A549 (cell line): ENCODE measurements around the gene ITFG1. TPM values are rescaled to one million over a fixed set of nuclear protein-coding genes. Genes with fewer than 3 reads are reported as not detected.

Experiments used
- ATAC-seq, 2 experiments: fragments of 200-7000 bp in 1 of 2; fragments of >200 bp in 1 of 2; cut with Nextera tagmentation in 1 of 2; cut with Tn5 transposase in 1 of 2; 3 replicates each; pipeline versions ENCODE4 v1.8.0 to v1.9.1; 2018 to 2020; ENCODE audit warnings: mild to moderate bottlenecking in 1 of 2, moderate library complexity in 1 of 2
- CTCF ChIA-PET: fragments of 300-600 bp; sonication (Branson Sonifier 250); formaldehyde crosslinking; extraction: SDS; loops from one replicate; lab custom pipeline; 2021; ENCODE audit warnings: antibody characterized with exemption, inconsistent platforms; lab: Yijun Ruan, JAX
- POLR2A ChIA-PET: fragments of 350-600 bp; formaldehyde crosslinking; extraction: SDS; loops from one replicate; lab custom pipeline; 2021; ENCODE audit warnings: antibody characterized with exemption, inconsistent platforms; lab: Yijun Ruan, JAX
- DNase-seq, 2 experiments: peaks; one replicate each; pipeline versions ENCODE4 v3.0.0 to v3.0.0-alpha.2; 2011 to 2016; ENCODE audit warnings: low read depth in 1 of 2, low spot score in 1 of 2
- FAIRE-seq: peaks from 2 replicates; lab custom pipeline; 2011; peaks lifted over from hg19 to GRCh38; lab: Jason Lieb, UNC
- H3K27ac ChIP-seq, 2 experiments: fragments of >200 bp; sonication (Bioruptor Twin); formaldehyde crosslinking; 3 replicates each; pipeline ENCODE4 v1.5.1; 2016 to 2017
- H3K4me1 ChIP-seq: fragments of >200 bp; sonication (Bioruptor Twin); formaldehyde crosslinking; 3 replicates; pipeline ENCODE4 v1.6.1; 2016
- H3K4me2 ChIP-seq: fragments of >200 bp; sonication (Bioruptor Twin); formaldehyde crosslinking; 3 replicates; pipeline ENCODE4 v1.6.1; 2016
- H3K4me3 ChIP-seq: fragments of >200 bp; sonication (Bioruptor Twin); formaldehyde crosslinking; 3 replicates; pipeline ENCODE4 v1.5.1; 2016
- H3K9me3 ChIP-seq: fragments of >200 bp; sonication (Bioruptor Twin); formaldehyde crosslinking; 3 replicates; pipeline ENCODE4 v1.6.1; 2016
- BCL3 ChIP-seq: fragments of >200 bp; sonication (Bioruptor Twin); formaldehyde crosslinking; IDR thresholded peaks from 3 replicates; pipeline ENCODE4 v1.6.1; 2016
- CEBPB ChIP-seq, 2 experiments: fragments of >200 bp in 1 of 2; sonication (Bioruptor Twin) in 1 of 2; formaldehyde crosslinking in 1 of 2; IDR thresholded peaks; 2 replicates each; pipeline ENCODE4 v1.6.1; 2012 to 2016
- CTCF ChIP-seq: fragments of >200 bp; sonication (Bioruptor Twin); formaldehyde crosslinking; IDR thresholded peaks from 3 replicates; pipeline ENCODE4 v1.5.1; 2016
- E2F6 ChIP-seq: IDR thresholded peaks from 2 replicates; pipeline ENCODE4 v1.6.1; 2012; ENCODE audit warnings: low read depth, borderline replicate concordance
- EHF ChIP-seq: fragments of 250-450 bp; sonication (Bioruptor Pico); IDR thresholded peaks from 2 replicates; pipeline ENCODE4 v1.5.0; 2020; ENCODE audit warnings: mild to moderate bottlenecking
- EP300 ChIP-seq, 2 experiments: fragments of >200 bp; sonication (Bioruptor Twin); formaldehyde crosslinking; IDR thresholded peaks; 2 replicates in 1 of 2; 3 replicates in 1 of 2; pipeline ENCODE4 v1.6.1; 2016 to 2017
- FOXS1 ChIP-seq: fragments of 250-450 bp; sonication (Bioruptor Pico); IDR thresholded peaks from 2 replicates; pipeline ENCODE4 v1.5.0; 2020; ENCODE audit warnings: mild to moderate bottlenecking, moderate library complexity
- GATA3 ChIP-seq: IDR thresholded peaks from 2 replicates; pipeline ENCODE4 v1.6.1; 2012; ENCODE audit warnings: borderline replicate concordance
- HDAC2 ChIP-seq: fragments of 200-600 bp; sonication (generic); IDR thresholded peaks from 2 replicates; pipeline ENCODE4 v1.6.1; 2016
- HEYL ChIP-seq: fragments of 250-450 bp; sonication (Bioruptor Pico); IDR thresholded peaks from 2 replicates; pipeline ENCODE4 v1.8.0; 2021; ENCODE audit warnings: mild to moderate bottlenecking, moderate library complexity
- HMGXB4 ChIP-seq: fragments of 250-450 bp; sonication (Bioruptor Pico); IDR thresholded peaks from 2 replicates; pipeline ENCODE4 v1.5.0; 2021; ENCODE audit warnings: mild to moderate bottlenecking, moderate library complexity, borderline replicate concordance
- HOXB5 ChIP-seq: fragments of 250-450 bp; sonication (Bioruptor Pico); IDR thresholded peaks from 2 replicates; pipeline ENCODE4 v1.5.0; 2020; ENCODE audit warnings: mild to moderate bottlenecking, moderate library complexity
- JUNB ChIP-seq: fragments of >200 bp; sonication (Bioruptor Twin); formaldehyde crosslinking; IDR thresholded peaks from 2 replicates; pipeline ENCODE4 v1.6.1; 2016
- KDM5A ChIP-seq: fragments of 200-600 bp; sonication (generic); IDR thresholded peaks from 2 replicates; pipeline ENCODE4 v1.6.1; 2016; ENCODE audit warnings: antibody characterized with exemption, mild to moderate bottlenecking
- MYC ChIP-seq: IDR thresholded peaks from 2 replicates; pipeline ENCODE4 v1.6.1; 2012; ENCODE audit warnings: mild to moderate bottlenecking, inconsistent platforms, low read length, improper control_type of control experiment, borderline replicate concordance
- NPAS2 ChIP-seq: fragments of 250-450 bp; sonication (Bioruptor Pico); IDR thresholded peaks from 2 replicates; pipeline ENCODE4 v1.8.0; 2022; ENCODE audit warnings: mild to moderate bottlenecking, moderate library complexity, borderline replicate concordance
- PHF8 ChIP-seq: fragments of 200-600 bp; sonication (generic); IDR thresholded peaks from 2 replicates; pipeline ENCODE4 v1.6.1; 2016; ENCODE audit warnings: low read depth, mild to moderate bottlenecking, antibody characterized with exemption, moderate library complexity, borderline replicate concordance
- POLR2A ChIP-seq: IDR thresholded peaks from 2 replicates; pipeline ENCODE4 v1.6.1; 2012; ENCODE audit warnings: mild to moderate bottlenecking, low read length
- RCOR1 ChIP-seq: fragments of 150-350 bp; IDR thresholded peaks from 2 replicates; pipeline ENCODE4 v1.6.1; 2014; ENCODE audit warnings: antibody characterized with exemption, low read length, low read depth
- REST ChIP-seq: fragments of 200-600 bp; sonication (generic); IDR thresholded peaks from 2 replicates; pipeline ENCODE4 v1.6.1; 2016; ENCODE audit warnings: antibody characterized with exemption, mild to moderate bottlenecking, moderate library complexity
- TP53 ChIP-seq: fragments of 250-450 bp; sonication (Bioruptor Pico); IDR thresholded peaks from 2 replicates; pipeline ENCODE4 v1.5.0; 2021; ENCODE audit warnings: mild to moderate bottlenecking, moderate library complexity
- USF2 ChIP-seq: fragments of 450-650 bp; IDR thresholded peaks from 2 replicates; pipeline ENCODE4 v1.6.1; 2014; ENCODE audit warnings: antibody characterized with exemption
- ZC3H11A ChIP-seq: fragments of 450-650 bp; IDR thresholded peaks from 2 replicates; pipeline ENCODE4 v1.6.1; 2014; ENCODE audit warnings: antibody characterized with exemption, mild to moderate bottlenecking
- ZSCAN20 ChIP-seq: fragments of 250-450 bp; sonication (Bioruptor Pico); IDR thresholded peaks from 2 replicates; pipeline ENCODE4 v1.8.0; 2022; ENCODE audit warnings: mild to moderate bottlenecking, moderate library complexity
- WGBS: methylation state at CpG from one replicate; pipeline ENCODE4 v1.1.6; 2017; ENCODE audit errors: missing lambda C conversion rate; 5-methylcytosine and 5-hydroxymethylcytosine counted together
- polyA plus RNA-seq, 4 experiments: library from polyadenylated mRNA; depleted of rRNA in 3 of 4; stranded (reverse); fragments of >200 nt; fragmentation: RNase III in 1 of 4; extraction: RNeasy Plus Mini Kit Qiagen cat#74134 plus additional on column Dnase treatment in 1 of 4; gene quantifications; 2 replicates in 3 of 4; 3 replicates in 1 of 4; pipeline ENCODE4 v1.2.3, GENCODE V29; 2011 to 2017

Gene ITFG1
- polyA plus RNA-seq, 2 of the 4 experiments (the other 2 are of a cell fraction) = 32.9 to 112 TPM

- TF ChIP-seq JUNB (no peak), HEYL (no peak), RCOR1 (no peak), USF2 (no peak), EP300 (IDR thresholded peaks at IDR 0.05) (no peak), PHF8 (no peak), ZSCAN20 (CRISPR knock-in tag) (no peak), E2F6 (no peak), ZC3H11A (no peak), CEBPB (IDR thresholded peaks at IDR 0.05) (no peak), FOXS1 (CRISPR knock-in tag) (no peak), HDAC2 (no peak)
- Histone ChIP-seq H3K4me2 (no peak overlapping the region), H3K9me3 (peaks cover 6% of the 10 kb centered on the region; the same call in 1 of the 3 replicates), H3K4me3 (no peak overlapping the region), H3K4me1 (peaks cover 4% of the 10 kb centered on the region; the same call in 2 of the 3 replicates), H3K27ac (no peak overlapping the region)
- WGBS = 88% methylated on average over 1 of the region's 1 CpG
- CTCF ChIA-PET = no interaction called here
- DNase-seq (no peak), ATAC-seq (no peak), FAIRE-seq (no peak)
- POLR2A ChIA-PET = no interaction called here
These were observed 31.2 kb upstream of the ITFG1 start for GRCh38 chr16:47492036-47492427.

- H3K4me2 ChIP-seq = no peak overlapping the region
- peaks cover 13% of the 10 kb centered on the region for H3K4me1 ChIP-seq
- POLR2A ChIA-PET = no interaction called here
- CTCF ChIA-PET = no interaction called here
- TF ChIP-seq CTCF (no peak), MYC (no peak), POLR2A (no peak), HMGXB4 (CRISPR knock-in tag) (no peak), NPAS2 (CRISPR knock-in tag) (no peak), KDM5A (no peak), TP53 (CRISPR knock-in tag) (no peak), GATA3 (no peak), EHF (CRISPR knock-in tag) (no peak)
- TF ChIP-seq, all 56 proteins: peak for 0
- FAIRE-seq (no peak), ATAC-seq (no peak), DNase-seq (no peak)
- no peak overlapping the region for H3K4me3 ChIP-seq
- no peak overlapping the region for H3K27ac ChIP-seq
- H3K9me3 ChIP-seq = peaks cover 6% of the 10 kb centered on the region; the same call in 1 of the 3 replicates
These were observed 29.6 kb upstream of the ITFG1 start for GRCh38 chr16:47490471-47490870.

GRCh38 chr16:47488051-47488450, 27.2 kb upstream of the ITFG1 start:
- no peak overlapping the region for H3K27ac ChIP-seq
- 96% methylated on average over 3 of the region's 3 CpGs for WGBS
- ChIA-PET CTCF (interaction anchor here (0.6 kb wide), 1 partner anchor 87 kb away, joined by 3 read pairs; no protein-coding TSS in a partner anchor), POLR2A (no interaction called here)
- DNase-seq = no peak
- peaks cover 13% of the 10 kb centered on the region for H3K4me1 ChIP-seq
- peaks cover 6% of the 10 kb centered on the region; the same call in 1 of the 3 replicates for H3K9me3 ChIP-seq
- ATAC-seq = no peak
- no peak overlapping the region for H3K4me3 ChIP-seq
- no peak for FAIRE-seq
- no peak overlapping the region for H3K4me2 ChIP-seq
- TF ChIP-seq HMGXB4 (CRISPR knock-in tag) = no peak
- no peak for TF ChIP-seq BCL3
- TF ChIP-seq REST = no peak
- TF ChIP-seq JUNB = no peak
- no peak for TF ChIP-seq HOXB5 (CRISPR knock-in tag)
